Pancreas (tissue), 10 donors: ENCODE results near the gene TNFAIP2. TPM values are rescaled to one million over a fixed set of nuclear protein-coding genes. Genes with fewer than 3 reads are reported as not detected.
A peak's percentile ranks its signal among the peaks of the same experiment; 100 is the strongest.

Experiments used
- ATAC-seq, 4 donors: fragments of 200-7000 bp; cut with Tn5 transposase; one replicate each; pipeline versions ENCODE4 v1.8.0 to v1.9.1; 2020; ENCODE audit warnings: mild to moderate bottlenecking in 4 of 4, moderate library complexity in 4 of 4
- DNase-seq, 6 donors: peaks; one replicate each; pipeline ENCODE4 v3.0.0-alpha.2; 2020
- FAIRE-seq: peaks from 2 replicates; lab custom pipeline; 2012; peaks lifted over from hg19 to GRCh38; lab: Jason Lieb, UNC
- H3K27ac ChIP-seq, 4 donors: fragments of 200-600 bp; sonication (generic); 1 replicate in 3 of 4; 2 replicates in 1 of 4; pipeline versions ENCODE4 v1.5.0 to v1.8.0; 2020
- H3K27me3 ChIP-seq, 4 donors: fragments of 200-600 bp; one replicate each; pipeline ENCODE4 v1.8.0; 2021
- H3K36me3 ChIP-seq, 3 donors: fragments of 200-600 bp; sonication (generic) in 1 of 3; one replicate each; pipeline versions ENCODE4 v1.5.0 to v1.8.0; 2020 to 2021
- H3K4me1 ChIP-seq, 3 donors: fragments of 200-600 bp; one replicate each; pipeline ENCODE4 v1.8.0; 2021
- H3K4me3 ChIP-seq, 4 donors: fragments of 200-600 bp; sonication (generic) in 2 of 4; one replicate each; pipeline versions ENCODE4 v1.5.0 to v1.8.0; 2020 to 2021
- H3K9me3 ChIP-seq, 4 donors: fragments of 200-600 bp; one replicate each; pipeline ENCODE4 v1.8.0; 2021
- CTCF ChIP-seq, 4 donors: fragments of 200-600 bp; sonication (generic) in 3 of 4; IDR thresholded peaks; one replicate each; pipeline versions ENCODE4 v1.5.0 to v1.8.0; 2021; ENCODE audit warnings: antibody characterized with exemption in 4 of 4
- WGBS, 2 donors: extraction: QIAGEN DNeasy Blood & Tissue Kit; methylation state at CpG; one replicate each; pipeline ENCODE4 v1.1.7; 2013; 5-methylcytosine and 5-hydroxymethylcytosine counted together
- intact Hi-C, 3 donors: fragments of 100-400 bp; cut with DNase I; formaldehyde crosslinking; loops; one replicate each; pipeline versions ENCODE4 v1.11.1 to v1.14.2; 2022
- polyA plus RNA-seq, 2 donors: library from polyadenylated mRNA; stranded (reverse); fragments of 200-250 nt; gene quantifications; one replicate each; pipeline ENCODE4 v1.2.3, GENCODE V29; 2013
- total RNA-seq, 6 donors: library from RNA; stranded (reverse); fragmentation: NEBNext Ultra II Directional in 4 of 6; extraction: Animal tissue kit (Norgen Biotek cat#: 25700) in 4 of 6; gene quantifications; one replicate each; pipeline versions ENCODE4 v1.2.1 to v1.2.4, GENCODE V29; 2021 to 2023
- donor health status: healthy with polysubstance abuse.
- donor health status: DM: no; HTN: no; CAD: no; lungs with moderate emphysema.
- donor health status: DM: no; HTN: no; CAD: no.
- donor health status: control.
- donor health status: control.
- donor health status: Bipolar disorder and iron deficiency.
- donor health status: DM: yes; HTN: yes; CAD: no.
- donor health status: DM: no; HTN: no; CAD: no.
- donor health status: DM: no; HTN: no; CAD: no.
- donor health status: DM: yes; HTN: yes; CAD: no.

Gene TNFAIP2
- total and polyA plus RNA-seq, 8 donors: 7.0 to 288 (median 50.6) TPM

GRCh38 chr14:103094406-103095209, 28.7 kb upstream of the TNFAIP2 start, which contains the start of gene EXOC3L4:
EXOC3L4 (plus strand) TSS chr14:103094725; CDS start chr14:103100220, 5,495 bp downstream.
- Histone ChIP-seq H3K27me3 (no peaks in the 10 kb centered on the region), H3K4me3 (no peak within 1 kb of the TSS), H3K9me3 (no peaks in the 10 kb centered on the region), H3K27ac (peak within 1 kb of the TSS in 3 of 4 donors; percentile 3 to 50 (median 22)), H3K36me3 (no peaks in the 10 kb centered on the region), H3K4me1 (peaks cover 9 to 10% (median 9%) of the 10 kb centered on the region in 3 donors)
- intact Hi-C loops: no loop called here
- 79% methylated on average over 23 of the region's 23 CpGs for WGBS, 2 donors
- DNase-seq (peak in 2 of 6 donors; percentile 15 to 38), ATAC-seq (peak in 1 of 4 donors; percentile 12), FAIRE-seq (no peak)
- no peak for TF ChIP-seq CTCF (IDR thresholded peaks at IDR 0.05)

- no peak for FAIRE-seq
- Histone ChIP-seq H3K36me3 (no peaks in the 10 kb centered on the region), H3K9me3 (no peaks in the 10 kb centered on the region), H3K27ac (peak overlapping the region in 1 of 4 donors; percentile 22), H3K4me1 (peaks cover 11 to 13% (median 12%) of the 10 kb centered on the region in 3 donors), H3K27me3 (no peaks in the 10 kb centered on the region), H3K4me3 (no peak overlapping the region)
- no peak for ATAC-seq
- intact Hi-C loops: no loop called here
- peak in 2 of 6 donors; percentile 22 to 40 for DNase-seq
- 93 to 94% methylated on average over 11 of the region's 11 CpGs for WGBS, 2 donors
- no peak for TF ChIP-seq CTCF (IDR thresholded peaks at IDR 0.05)
Measured at GRCh38 chr14:103095210-103095778, 28.0 kb upstream of the TNFAIP2 start.

GRCh38 chr14:103096387-103096786, 26.9 kb upstream of the TNFAIP2 start:
- Histone ChIP-seq H3K36me3 (no peaks in the 10 kb centered on the region), H3K27ac (no peak overlapping the region), H3K9me3 (no peaks in the 10 kb centered on the region), H3K27me3 (no peaks in the 10 kb centered on the region), H3K4me3 (no peak overlapping the region), H3K4me1 (peaks cover 11 to 13% (median 12%) of the 10 kb centered on the region in 3 donors)
- 81 to 92% methylated on average over 4 of the region's 4 CpGs for WGBS, 2 donors
- no peak for TF ChIP-seq CTCF (IDR thresholded peaks at IDR 0.05)
- ATAC-seq (no peak), FAIRE-seq (no peak), DNase-seq (no peak)
- intact Hi-C loops: no loop called here

GRCh38 chr14:103097244-103097993, 25.8 kb upstream of the TNFAIP2 start:
- no peaks in the 10 kb centered on the region for H3K36me3 ChIP-seq
- intact Hi-C loops: no loop called here
- ATAC-seq (no peak), DNase-seq (peak in 3 of 6 donors; percentile 20 to 66 (median 43)), FAIRE-seq (no peak)
- H3K4me1 ChIP-seq: peaks cover 11 to 13% (median 12%) of the 10 kb centered on the region in 3 donors
- H3K27ac ChIP-seq: no peak overlapping the region
- H3K27me3 ChIP-seq: no peaks in the 10 kb centered on the region
- no peak for TF ChIP-seq CTCF (IDR thresholded peaks at IDR 0.05)
- WGBS, 2 donors: 85 to 91% methylated on average over 26 of the region's 26 CpGs
- H3K9me3 ChIP-seq: no peaks in the 10 kb centered on the region
- H3K4me3 ChIP-seq: no peak overlapping the region
